NT2/D1 (cell line): ENCODE data around the gene NEK10.

Experiments
- DNase-seq: peaks from one replicate; pipeline ENCODE4 v3.0.0-alpha.2; 2011; ENCODE audit warnings: low read depth, low spot score
- H3K27me3 ChIP-seq: 2 replicates; pipeline ENCODE4 v1.6.0; 2011; ENCODE audit warnings: mild to moderate bottlenecking; ENCODE audit not compliant: insufficient read length, insufficient read depth
- H3K36me3 ChIP-seq: 2 replicates; pipeline ENCODE4 v1.6.1; 2011; ENCODE audit warnings: mild to moderate bottlenecking, low read length, mixed read lengths; ENCODE audit not compliant: insufficient read depth, insufficient read length
- H3K4me1 ChIP-seq: 2 replicates; pipeline ENCODE4 v1.5.1; 2011; ENCODE audit not compliant: insufficient read depth, insufficient read length
- H3K4me3 ChIP-seq: 2 replicates; pipeline ENCODE4 v1.5.1; 2011; ENCODE audit warnings: low read depth; ENCODE audit not compliant: insufficient read length
- H3K9ac ChIP-seq: 2 replicates; pipeline ENCODE4 v1.6.0; 2011; ENCODE audit warnings: low read depth; ENCODE audit not compliant: insufficient read length
- H3K9me3 ChIP-seq: 2 replicates; pipeline ENCODE4 v1.5.1; 2011; ENCODE audit warnings: mild to moderate bottlenecking, low read length; ENCODE audit not compliant: insufficient read depth
- SUZ12 ChIP-seq: IDR thresholded peaks from 2 replicates; pipeline ENCODE4 v1.6.1; 2011; ENCODE audit not compliant: insufficient read length, insufficient read depth; ENCODE audit errors: extremely low read depth
- YY1 ChIP-seq: IDR thresholded peaks from 2 replicates; pipeline ENCODE4 v1.6.1; 2011; ENCODE audit not compliant: insufficient read length, insufficient read depth
- ZNF274 ChIP-seq: IDR thresholded peaks from 2 replicates; pipeline ENCODE4 v1.6.1; 2011; ENCODE audit warnings: mild to moderate bottlenecking, low read depth, low read length

The NEK10 gene

GRCh38 chr3:27380433-27381357 is 11.5 kb upstream of the NEK10 start:
- DNase-seq = no peak
- Histone ChIP-seq H3K27me3 (no peaks in the 10 kb centered on the region), H3K36me3 (peaks cover 78% of the 10 kb centered on the region), H3K4me3 (no peak overlapping the region), H3K9ac (no peak overlapping the region), H3K9me3 (no peaks in the 10 kb centered on the region), H3K4me1 (no peaks in the 10 kb centered on the region)
- TF ChIP-seq YY1 = no peak
- TF ChIP-seq SUZ12 = no peak

- peaks cover 69% of the 10 kb centered on the region for H3K36me3 ChIP-seq
- TF ChIP-seq YY1 (no peak), SUZ12 (no peak), ZNF274 (no peak)
Measured at GRCh38 chr3:27378331-27378730, 9.1 kb upstream of the NEK10 start.

DNA sequence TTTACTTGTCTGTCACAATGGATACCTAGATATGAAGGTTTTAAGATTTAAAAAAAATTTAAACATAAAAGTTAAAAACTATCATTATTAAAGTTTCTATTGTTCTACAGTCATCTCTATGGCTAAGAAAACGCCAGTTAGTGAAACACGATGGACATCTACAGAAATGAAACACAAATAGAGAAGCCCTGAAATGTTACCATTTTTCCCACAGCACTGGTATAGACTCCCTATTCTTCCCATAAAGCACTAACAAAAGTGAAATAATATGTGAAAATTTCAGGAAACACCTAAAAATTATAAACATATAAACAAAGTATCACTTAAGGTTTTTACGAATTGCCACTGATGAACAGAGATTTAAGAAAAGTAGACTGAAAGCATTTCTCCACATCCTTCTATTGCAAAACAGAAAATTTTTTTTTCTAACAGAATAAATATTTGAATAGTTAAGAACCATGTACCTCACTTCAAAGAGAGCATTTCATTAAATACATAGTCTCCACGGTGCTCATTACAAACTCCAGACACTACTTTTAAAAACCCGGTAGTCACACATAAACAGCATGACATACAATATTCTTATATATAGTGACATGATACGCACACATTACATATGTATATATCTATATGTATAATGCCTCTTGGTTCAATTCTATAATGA is 7.1 kb upstream of the NEK10 start:
- H3K4me1 ChIP-seq = no peaks in the 10 kb centered on the region
- H3K9ac ChIP-seq = no peak overlapping the region
- TF ChIP-seq ZNF274 = no peak
- TF ChIP-seq SUZ12 = no peak
- no peak for TF ChIP-seq YY1
- no peak overlapping the region for H3K4me3 ChIP-seq
- DNase-seq = no peak
- no peaks in the 10 kb centered on the region for H3K27me3 ChIP-seq
- peaks cover 50% of the 10 kb centered on the region for H3K36me3 ChIP-seq
- H3K9me3 ChIP-seq = no peaks in the 10 kb centered on the region

More at GRCh38 chr3:27378331-27378730, 9.1 kb upstream of the NEK10 start:
- DNase-seq = no peak
- Histone ChIP-seq H3K4me1 (no peaks in the 10 kb centered on the region), H3K9ac (no peak overlapping the region), H3K9me3 (no peaks in the 10 kb centered on the region), H3K4me3 (no peak overlapping the region), H3K27me3 (no peaks in the 10 kb centered on the region)

GRCh38 chr3:27366062-27366591 is 3.1 kb downstream of the NEK10 start:
- Histone ChIP-seq H3K4me1 (no peaks in the 10 kb centered on the region), H3K36me3 (no peaks in the 10 kb centered on the region), H3K9ac (no peak overlapping the region), H3K27me3 (peaks cover 13% of the 10 kb centered on the region), H3K9me3 (no peaks in the 10 kb centered on the region), H3K4me3 (no peak overlapping the region)
- no peak for DNase-seq
- TF ChIP-seq ZNF274 (no peak), YY1 (no peak), SUZ12 (no peak)

DNA sequence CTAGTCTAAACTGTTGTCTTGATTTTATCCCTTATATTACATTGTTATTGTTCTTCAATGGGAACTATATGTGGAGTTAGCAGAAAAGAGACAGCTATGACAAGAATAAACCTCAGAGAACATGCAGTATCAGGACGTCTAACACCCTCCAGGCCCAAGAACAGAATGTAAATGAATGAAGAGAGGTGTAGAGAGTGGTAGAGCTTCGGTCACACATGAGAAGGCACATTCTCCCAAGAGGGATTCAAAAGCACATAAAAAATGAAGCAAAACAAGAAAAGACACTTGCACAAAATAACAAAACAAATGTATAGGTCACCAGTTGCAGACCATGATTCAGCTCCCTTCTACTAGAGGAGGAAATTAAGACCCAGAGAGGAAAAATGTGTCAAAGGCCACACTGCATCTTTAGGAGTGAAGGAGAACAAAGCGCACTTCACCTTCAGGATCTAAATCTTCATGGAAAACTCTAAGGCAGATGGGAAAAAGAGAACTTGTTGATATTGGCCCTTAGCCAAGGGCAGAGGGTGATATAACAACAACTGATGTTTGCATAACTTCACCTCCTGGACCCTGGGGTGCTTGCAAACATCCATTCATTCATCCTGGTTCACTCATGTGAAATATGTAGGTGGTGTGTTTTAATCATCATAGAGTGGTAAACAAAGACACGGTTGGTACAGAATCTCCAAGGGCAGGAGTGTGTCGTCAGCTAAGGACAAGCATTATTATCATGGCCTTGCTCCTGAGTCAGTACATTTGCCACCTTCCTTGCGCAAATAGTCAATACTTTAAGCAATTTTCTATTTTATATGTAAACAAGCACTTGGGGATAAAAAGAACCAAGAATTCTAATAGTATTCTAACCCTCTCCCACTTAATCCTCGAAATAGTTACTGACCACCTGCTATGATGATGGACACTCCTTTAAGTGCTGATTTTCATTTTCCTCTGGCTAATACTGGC is 8.8 kb downstream of the NEK10 start:
- Histone ChIP-seq H3K9me3 (no peaks in the 10 kb centered on the region), H3K9ac (no peak overlapping the region), H3K4me3 (no peak overlapping the region), H3K4me1 (no peaks in the 10 kb centered on the region), H3K36me3 (no peaks in the 10 kb centered on the region), H3K27me3 (no peaks in the 10 kb centered on the region)
- DNase-seq = no peak
- TF ChIP-seq SUZ12 = no peak
- TF ChIP-seq YY1 = no peak
- no peak for TF ChIP-seq ZNF274

DNA sequence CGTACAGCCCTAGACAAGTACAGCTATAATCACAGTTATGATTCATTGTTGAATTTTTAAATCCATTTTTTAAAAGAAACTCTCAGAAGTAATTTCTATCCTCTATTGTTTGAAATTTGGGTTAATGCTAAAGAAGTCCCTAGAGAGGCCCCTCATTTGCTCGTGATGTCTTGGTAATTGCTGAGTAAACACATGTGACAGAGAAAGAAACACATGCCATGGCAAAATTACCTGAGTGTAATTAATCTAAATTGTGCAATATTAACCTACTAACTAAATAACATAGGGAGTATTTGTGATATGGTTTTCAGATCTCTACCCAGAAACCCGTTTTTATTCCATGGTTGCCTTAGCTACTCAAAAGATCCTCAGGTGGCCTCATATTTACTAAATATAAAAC is 10.8 kb downstream of the NEK10 start:
- Histone ChIP-seq H3K27me3 (no peaks in the 10 kb centered on the region), H3K4me1 (no peaks in the 10 kb centered on the region), H3K4me3 (no peak overlapping the region), H3K9me3 (no peaks in the 10 kb centered on the region), H3K36me3 (no peaks in the 10 kb centered on the region), H3K9ac (no peak overlapping the region)
- TF ChIP-seq YY1 (no peak), ZNF274 (no peak), SUZ12 (no peak)
- no peak for DNase-seq
